Renal cortex interstitium (tissue), 3 donors: Measurements from ENCODE around the gene CYB5R3. TPM values are rescaled to one million over a fixed set of nuclear protein-coding genes. Genes with fewer than 3 reads are reported as not detected.

Source experiments
- polyA plus RNA-seq, 3 donors: library from polyadenylated mRNA; unstranded; fragments of 120-200 nt; gene quantifications; one replicate each; pipeline ENCODE4 v1.2.1, GENCODE V29; 2013; ENCODE audit not compliant: insufficient read length in 3 of 3

The CYB5R3 gene
- polyA plus RNA-seq, 3 donors, result 138 to 162 (median 144) TPM

Other genes starting within 250 kb of the CYB5R3 start
- 1 to 10 TPM in 2 of 3 donors, under 1 TPM in 1; 0.65 to 1.6 (median 1.1) TPM for gene NFAM1, start 217.0 kb downstream of the CYB5R3 start, polyA plus RNA-seq
- gene RRP7A, start 129.6 kb downstream of the CYB5R3 start, polyA plus RNA-seq, result 10 to 100 TPM; 28.0 to 31.4 (median 29.3) TPM
- 1 to 10 TPM; 6.0 to 9.8 (median 6.6) TPM for gene SERHL2, start 95.4 kb downstream of the CYB5R3 start, polyA plus RNA-seq
- 100 to 1,000 TPM; 101 to 118 (median 115) TPM for gene POLDIP3, start 34.5 kb downstream of the CYB5R3 start, polyA plus RNA-seq
- under 1 TPM in 1 of 3 donors, not detected in 2; 0.34 TPM for gene ATP5MGL, start 8.8 kb downstream of the CYB5R3 start, polyA plus RNA-seq
- gene A4GALT, start 71.5 kb upstream of the CYB5R3 start, polyA plus RNA-seq, result 10 to 100 TPM; 15.2 to 22.2 (median 20.1) TPM
- gene ARFGAP3, start 207.9 kb upstream of the CYB5R3 start, polyA plus RNA-seq, result 10 to 100 TPM; 49.1 to 51.9 (median 49.4) TPM